Measurements from ENCODE around the gene COASY. TPM values are rescaled to one million over a fixed set of nuclear protein-coding genes. Genes with fewer than 3 reads are reported as not detected.

The COASY gene
- total RNA-seq, 1 donor from 2014 or later, result 52.0 TPM

DNA sequence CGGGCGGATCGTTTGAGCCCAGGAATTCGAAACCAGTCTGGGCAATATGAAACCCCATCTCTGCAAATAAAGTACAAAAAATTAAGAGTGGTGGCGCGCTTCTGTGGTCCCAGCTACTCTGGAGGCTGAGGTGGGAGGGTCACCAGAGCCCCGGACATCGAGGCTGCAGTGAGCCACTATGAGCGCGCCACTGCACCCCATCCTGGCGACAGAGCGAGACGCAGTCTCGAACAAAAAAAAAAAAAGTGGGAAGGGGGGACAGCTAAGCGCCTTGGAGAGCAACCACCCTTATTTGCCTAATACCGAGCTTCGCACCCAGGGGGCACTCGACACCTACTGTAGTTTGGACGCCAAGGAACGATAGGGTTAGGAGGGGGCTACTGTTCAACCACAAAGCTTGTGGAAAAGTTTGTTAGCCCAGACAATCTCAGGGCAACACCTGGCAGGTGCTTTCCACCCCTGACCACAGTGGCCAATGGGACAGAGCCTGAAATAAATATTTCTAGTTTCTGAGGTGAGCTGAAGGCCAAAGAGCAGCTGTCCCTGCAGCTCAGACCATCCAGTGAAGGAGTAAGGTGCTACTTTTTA is 16.4 kb downstream of the COASY start:
- Histone ChIP-seq H3K27me3 (ENCODE audit: insufficient read depth, low read length) (no peaks in the 10 kb centered on the region), H3K36me3 (ENCODE audit: insufficient read depth, low read length) (peaks cover 30% of the 10 kb centered on the region), H2AFZ (ENCODE audit: low read depth, low read length) (peak overlapping the region; percentile 86), H3K9me3 (ENCODE audit: insufficient read depth, low read depth, low read length) (no peaks in the 10 kb centered on the region), H3K4me3 (ENCODE audit: insufficient read depth, low read depth, low read length) (peak overlapping the region; percentile 98), H3K79me2 (ENCODE audit: insufficient read depth, low read length) (peaks cover 34% of the 10 kb centered on the region), H3K27ac (ENCODE audit: low read depth, low read length) (peak overlapping the region; percentile 77), H3K4me1 (ENCODE audit: insufficient read depth, low read length) (peaks cover 13% of the 10 kb centered on the region), H3K4me2 (ENCODE audit: low read length) (peak overlapping the region; percentile 97), H3K9ac (ENCODE audit: low read length) (peak overlapping the region; percentile 96), H4K20me1 (ENCODE audit: insufficient read depth, low read length) (peaks cover 13% of the 10 kb centered on the region)
- H3K27me3 Mint-ChIP-seq (ENCODE audit: low read depth, unreplicated experiment), result no peaks in the 10 kb centered on the region
- H3K9me3 Mint-ChIP-seq (ENCODE audit: unreplicated experiment), result no peaks in the 10 kb centered on the region
- peak overlapping the region; percentile 97 for H3K27ac Mint-ChIP-seq (ENCODE audit: unreplicated experiment)
- peak overlapping the region; percentile 97 for H3K4me3 Mint-ChIP-seq (ENCODE audit: unreplicated experiment)
- H3K4me1 Mint-ChIP-seq (ENCODE audit: low read depth, unreplicated experiment), result peaks cover 4% of the 10 kb centered on the region
- DNase-seq (ENCODE audit: low read depth) (peak; percentile 34), FAIRE-seq (no peak)
- H3K36me3 Mint-ChIP-seq (ENCODE audit: low read depth, unreplicated experiment), result peaks cover 2% of the 10 kb centered on the region
- peak; percentile 68 for TF ChIP-seq CTCF (IDR thresholded peaks at IDR 0.05; ENCODE audit: insufficient read depth, low read depth, low read length)
- TF ChIP-seq EZH2 (IDR thresholded peaks at IDR 0.05; ENCODE audit: insufficient read depth, low read length), result no peak

DNA sequence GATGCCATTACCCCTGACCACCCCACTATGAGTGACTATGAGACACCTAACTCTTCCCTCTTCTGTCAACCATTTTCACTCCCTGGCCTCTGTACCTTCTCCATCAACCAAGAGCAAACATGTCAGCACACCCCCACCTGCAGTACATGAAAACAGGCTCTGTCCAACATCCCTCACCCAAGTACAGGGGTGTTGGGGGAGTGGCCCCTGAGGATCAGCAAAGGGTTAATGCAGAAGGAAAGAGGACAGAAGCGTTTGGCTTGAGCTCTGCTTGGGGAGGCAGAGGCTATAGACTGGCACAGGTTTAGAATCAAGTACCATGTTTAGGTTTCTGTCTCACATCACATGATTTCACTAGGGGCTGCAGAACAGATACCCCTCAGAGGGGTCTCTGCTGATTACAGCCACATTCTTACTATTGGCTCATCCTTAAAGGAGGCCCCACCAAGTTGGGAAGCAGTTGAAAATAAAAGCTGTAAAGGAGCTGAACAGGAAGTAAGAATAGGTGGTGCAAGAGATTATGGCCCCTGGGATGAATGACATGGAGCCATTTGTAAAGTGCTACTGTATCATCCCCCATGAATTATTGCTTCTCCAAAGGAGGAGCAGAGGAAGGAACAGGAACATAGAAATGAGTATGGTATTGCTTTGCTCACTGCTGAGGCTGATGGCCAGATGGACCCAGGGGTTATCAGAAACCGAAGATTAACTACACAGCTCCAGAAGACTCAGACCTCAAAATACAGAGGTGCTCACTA is 18.0 kb downstream of the COASY start:
- Mint-ChIP-seq H3K27me3 (ENCODE audit: low read depth, unreplicated experiment) (no peaks in the 10 kb centered on the region), H3K9me3 (ENCODE audit: unreplicated experiment) (no peaks in the 10 kb centered on the region), H3K36me3 (ENCODE audit: low read depth, unreplicated experiment) (peaks cover 5% of the 10 kb centered on the region), H3K4me3 (ENCODE audit: unreplicated experiment) (peak overlapping the region; percentile 62), H3K4me1 (ENCODE audit: low read depth, unreplicated experiment) (peaks cover 4% of the 10 kb centered on the region), H3K27ac (ENCODE audit: unreplicated experiment) (peak overlapping the region; percentile 81)
- H3K36me3 ChIP-seq (ENCODE audit: insufficient read depth, low read length), result peaks cover 19% of the 10 kb centered on the region
- H3K4me1 ChIP-seq (ENCODE audit: insufficient read depth, low read length), result peaks cover 13% of the 10 kb centered on the region
- H4K20me1 ChIP-seq (ENCODE audit: insufficient read depth, low read length), result peaks cover 8% of the 10 kb centered on the region
- H3K4me3 ChIP-seq (ENCODE audit: insufficient read depth, low read depth, low read length), result no peak overlapping the region
- TF ChIP-seq CTCF (IDR thresholded peaks at IDR 0.05; ENCODE audit: insufficient read depth, low read depth, low read length), result no peak
- TF ChIP-seq EZH2 (IDR thresholded peaks at IDR 0.05; ENCODE audit: insufficient read depth, low read length), result no peak
- H3K79me2 ChIP-seq (ENCODE audit: insufficient read depth, low read length), result peaks cover 25% of the 10 kb centered on the region
- H3K4me2 ChIP-seq (ENCODE audit: low read length), result no peak overlapping the region
- H3K27me3 ChIP-seq (ENCODE audit: insufficient read depth, low read length), result no peaks in the 10 kb centered on the region
- DNase-seq (ENCODE audit: low read depth) (no peak), FAIRE-seq (no peak)
- no peak overlapping the region for H2AFZ ChIP-seq (ENCODE audit: low read depth, low read length)
- H3K9me3 ChIP-seq (ENCODE audit: insufficient read depth, low read depth, low read length), result no peaks in the 10 kb centered on the region
- H3K9ac ChIP-seq (ENCODE audit: low read length), result no peak overlapping the region
- no peak overlapping the region for H3K27ac ChIP-seq (ENCODE audit: low read depth, low read length)

All from astrocyte (in vitro differentiated cells and primary cell).